Measurements from ENCODE around the gene ITPR1. TPM values are rescaled to one million over a fixed set of nuclear protein-coding genes. Genes with fewer than 3 reads are reported as not detected.

ITPR1 gene
- total and polyA plus RNA-seq, 4 donors = 3.7 to 39.4 (median 8.2) TPM

GRCh38 chr3:4571690-4572334 lies 78.7 kb downstream of the ITPR1 start:
- DNase-seq (ENCODE audit: low spot score) = no peak
- no peaks in the 10 kb centered on the region for H3K9me3 ChIP-seq (ENCODE audit: control insufficient read depth in 4 of 4, low read length in 3 of 4)
- no peak for TF ChIP-seq TAF1 (conservative IDR thresholded peaks at IDR 0.05)
- no peak for TF ChIP-seq EGR1 (IDR thresholded peaks at IDR 0.05; ENCODE audit: low read depth in 2 of 2)
- peak; percentile 47 to 73 for TF ChIP-seq RAD21 (IDR thresholded peaks at IDR 0.05)
- no peak for TF ChIP-seq FOXA1 (IDR thresholded peaks at IDR 0.05)
- TF ChIP-seq CTCF (IDR thresholded peaks at IDR 0.05; ENCODE audit: low read depth, low read length, missing input control) = peak; percentile 12
- TF ChIP-seq SP1 (IDR thresholded peaks at IDR 0.05) = no peak
- no peak overlapping the region for H3K4me3 ChIP-seq (ENCODE audit: low read depth in 1 of 3, low read length in 3 of 3)
- H3K4me1 ChIP-seq (ENCODE audit: control insufficient read depth in 4 of 4, insufficient read depth in 4 of 4, low read length in 3 of 4) = peaks cover 2 to 6% (median 4%) of the 10 kb centered on the region in 4 donors
- no peaks in the 10 kb centered on the region for H3K36me3 ChIP-seq (ENCODE audit: control insufficient read depth in 4 of 4, insufficient read depth in 3 of 4, low read depth in 1 of 4, low read length in 3 of 4)
- H3K27ac ChIP-seq (ENCODE audit: low read depth in 1 of 2, low read length in 2 of 2) = no peak overlapping the region
- H3K9ac ChIP-seq (ENCODE audit: low read depth in 1 of 2, low read length in 2 of 2) = no peak overlapping the region
- WGBS = 93% methylated on average over 1 of the region's 1 CpG
- no peaks in the 10 kb centered on the region for H3K27me3 ChIP-seq (ENCODE audit: control insufficient read depth in 4 of 4, insufficient read depth in 4 of 4, low read length in 3 of 4)

GRCh38 chr3:4573153-4573552 lies 80.0 kb downstream of the ITPR1 start:
- TF ChIP-seq TAF1 (conservative IDR thresholded peaks at IDR 0.05) = no peak
- no peak for TF ChIP-seq GABPA (IDR thresholded peaks at IDR 0.05 in 1 of 2, conservative IDR thresholded peaks at IDR 0.05 in 1 of 2)
- TF ChIP-seq REST (IDR thresholded peaks at IDR 0.05) = no peak
- no peak for TF ChIP-seq HNF4A (conservative IDR thresholded peaks at IDR 0.05)
- TF ChIP-seq ZBTB33 (IDR thresholded peaks at IDR 0.05) = no peak
- no peak for TF ChIP-seq HNF4G (IDR thresholded peaks at IDR 0.05)
- no peak for TF ChIP-seq NR2F2 (IDR thresholded peaks at IDR 0.05)
- no peak for DNase-seq (ENCODE audit: low spot score)
- H3K36me3 ChIP-seq (ENCODE audit: control insufficient read depth in 4 of 4, insufficient read depth in 3 of 4, low read depth in 1 of 4, low read length in 3 of 4) = no peaks in the 10 kb centered on the region
- 96% methylated on average over 2 of the region's 2 CpGs for WGBS
- H3K9me3 ChIP-seq (ENCODE audit: control insufficient read depth in 4 of 4, low read length in 3 of 4) = no peaks in the 10 kb centered on the region
- no peak overlapping the region for H3K9ac ChIP-seq (ENCODE audit: low read depth in 1 of 2, low read length in 2 of 2)
- peaks cover 0 to 3% (median 2%) of the 10 kb centered on the region in 4 donors for H3K4me1 ChIP-seq (ENCODE audit: control insufficient read depth in 4 of 4, insufficient read depth in 4 of 4, low read length in 3 of 4)
- no peak overlapping the region for H3K4me3 ChIP-seq (ENCODE audit: low read depth in 1 of 3, low read length in 3 of 3)
- no peak overlapping the region for H3K27ac ChIP-seq (ENCODE audit: low read depth in 1 of 2, low read length in 2 of 2)
- H3K27me3 ChIP-seq (ENCODE audit: control insufficient read depth in 4 of 4, insufficient read depth in 4 of 4, low read length in 3 of 4) = no peaks in the 10 kb centered on the region
